H9 (cell line): ENCODE data around the gene CACNG8. TPM values are rescaled to one million over a fixed set of nuclear protein-coding genes. Genes with fewer than 3 reads are reported as not detected.

Experiments
- DNase-seq: peaks from one replicate; pipeline ENCODE4 v3.0.0-alpha.2; 2017
- H2AFZ ChIP-seq: one replicate; pipeline ENCODE4 v1.6.1; 2013; ENCODE audit warnings: mild to moderate bottlenecking, low read length, control low read depth, moderate library complexity
- H2AK5ac ChIP-seq: 2 replicates; pipeline ENCODE4 v1.6.1; 2013; ENCODE audit warnings: low read length, control low read depth, mixed read lengths; ENCODE audit not compliant: insufficient read length
- H2BK120ac ChIP-seq: one replicate; pipeline ENCODE4 v1.6.1; 2013; ENCODE audit warnings: low read depth, mild to moderate bottlenecking, low read length, control low read depth, inconsistent platforms; ENCODE audit not compliant: poor library complexity, severe bottlenecking
- H2BK12ac ChIP-seq: 2 replicates; pipeline ENCODE4 v1.6.1; 2013; ENCODE audit warnings: low read length, control low read depth, mixed read lengths, low read depth; ENCODE audit not compliant: insufficient read length
- H2BK15ac ChIP-seq: 2 replicates; pipeline ENCODE4 v1.6.1; 2013; ENCODE audit warnings: low read depth, low read length, control low read depth
- H2BK20ac ChIP-seq: one replicate; pipeline ENCODE4 v1.6.1; 2013; ENCODE audit warnings: low read depth, mild to moderate bottlenecking, low read length, control low read depth, inconsistent platforms; ENCODE audit not compliant: poor library complexity, severe bottlenecking
- H2BK5ac ChIP-seq: 2 replicates; pipeline ENCODE4 v1.6.1; 2013; ENCODE audit warnings: low read length, control low read depth, mixed read lengths; ENCODE audit not compliant: insufficient read length
- H3K14ac ChIP-seq: 2 replicates; pipeline ENCODE4 v1.6.1; 2013; ENCODE audit warnings: low read length, control low read depth; ENCODE audit not compliant: insufficient read depth
- H3K18ac ChIP-seq: 2 replicates; pipeline ENCODE4 v1.6.1; 2013; ENCODE audit warnings: low read depth, mild to moderate bottlenecking, mixed read lengths, low read length, control low read depth; ENCODE audit not compliant: insufficient read length
- H3K23ac ChIP-seq: 2 replicates; pipeline ENCODE4 v1.6.1; 2013; ENCODE audit warnings: low read length, control low read depth, mixed read lengths, low read depth; ENCODE audit not compliant: insufficient read length
- H3K23me2 ChIP-seq: 2 replicates; pipeline ENCODE4 v1.6.1; 2013; ENCODE audit warnings: low read depth, mild to moderate bottlenecking, mixed read lengths, low read length, control low read depth; ENCODE audit not compliant: insufficient read length, poor library complexity, severe bottlenecking
- H3K27ac ChIP-seq: 2 replicates; pipeline ENCODE4 v1.5.1; 2013; ENCODE audit warnings: low read length, control low read depth, mixed read lengths, low read depth; ENCODE audit not compliant: insufficient read length
- H3K27me3 ChIP-seq: 2 replicates; pipeline ENCODE4 v1.6.1; 2013; ENCODE audit warnings: low read length, control low read depth, inconsistent platforms; ENCODE audit not compliant: insufficient read depth
- H3K4ac ChIP-seq: 2 replicates; pipeline ENCODE4 v1.6.1; 2013; ENCODE audit warnings: low read depth, mild to moderate bottlenecking, control low read depth, inconsistent platforms, low read length, moderate library complexity
- H3K4me1 ChIP-seq: 2 replicates; pipeline ENCODE4 v1.6.1; 2013; ENCODE audit warnings: low read length, control low read depth, inconsistent platforms; ENCODE audit not compliant: insufficient read depth
- H3K4me2 ChIP-seq: 2 replicates; pipeline ENCODE4 v1.6.1; 2013; ENCODE audit warnings: low read length, control low read depth, mixed read lengths; ENCODE audit not compliant: insufficient read length, insufficient read depth
- H3K56ac ChIP-seq: 2 replicates; pipeline ENCODE4 v1.6.1; 2013; ENCODE audit warnings: low read depth, mild to moderate bottlenecking, mixed read lengths, low read length, control low read depth; ENCODE audit not compliant: insufficient read length
- H3K79me1 ChIP-seq: 2 replicates; pipeline ENCODE4 v1.6.1; 2013; ENCODE audit warnings: low read depth, mild to moderate bottlenecking, moderate library complexity, low read length, control low read depth, inconsistent platforms; ENCODE audit not compliant: insufficient read depth, poor library complexity, severe bottlenecking
- H3K79me2 ChIP-seq: 2 replicates; pipeline ENCODE4 v1.6.1; 2013; ENCODE audit warnings: low read length, control low read depth, inconsistent platforms; ENCODE audit not compliant: insufficient read depth
- H3K9ac ChIP-seq: 2 replicates; pipeline ENCODE4 v1.6.1; 2013; ENCODE audit warnings: low read length, control low read depth, mixed read lengths; ENCODE audit not compliant: insufficient read length; ENCODE audit errors: extremely low read depth
- H3K9me3 ChIP-seq: one replicate; pipeline ENCODE4 v1.6.1; 2013; ENCODE audit warnings: low read depth, low read length, inconsistent platforms; ENCODE audit not compliant: control insufficient read depth
- H3T11ph ChIP-seq: one replicate; pipeline ENCODE4 v1.6.1; 2013; ENCODE audit warnings: mild to moderate bottlenecking, low read length, control low read depth, inconsistent platforms
- H4K20me1 ChIP-seq: one replicate; pipeline ENCODE4 v1.6.1; 2013; ENCODE audit not compliant: control insufficient read depth, insufficient read length, insufficient read depth
- H4K5ac ChIP-seq: 2 replicates; pipeline ENCODE4 v1.6.1; 2013; ENCODE audit warnings: low read depth, mild to moderate bottlenecking, mixed read lengths, low read length, control low read depth; ENCODE audit not compliant: insufficient read length
- H4K8ac ChIP-seq: replicated peaks from 2 replicates; pipeline ENCODE4 v1.6.1; 2013; ENCODE audit warnings: low read length, control low read depth, mixed read lengths, low read depth; ENCODE audit not compliant: insufficient read length
- H4K91ac ChIP-seq: 2 replicates; pipeline ENCODE4 v1.6.1; 2013; ENCODE audit warnings: low read depth, mild to moderate bottlenecking, moderate library complexity, mixed read lengths, low read length, control low read depth; ENCODE audit not compliant: insufficient read length
- H3K27ac Mint-ChIP-seq, 3 experiments: 2 replicates in 2 of 3; 3 replicates in 1 of 3; pipeline ENCODE4 v1.8.0; 2020 to 2021; ENCODE audit warnings: mixed read lengths in 3 of 3, mild to moderate bottlenecking in 1 of 3, moderate library complexity in 1 of 3
- H3K27me3 Mint-ChIP-seq: 2 replicates; pipeline ENCODE4 v1.8.0; 2021; ENCODE audit warnings: low read depth, mild to moderate bottlenecking, moderate library complexity, mixed read lengths
- H3K36me3 Mint-ChIP-seq, 3 experiments: 2 replicates in 2 of 3; 3 replicates in 1 of 3; pipeline ENCODE4 v1.8.0; 2020 to 2021; ENCODE audit warnings: low read depth in 3 of 3, mixed read lengths in 3 of 3; ENCODE audit not compliant: insufficient read depth in 1 of 3
- H3K4me1 Mint-ChIP-seq, 2 experiments: 2 replicates each; pipeline ENCODE4 v1.8.0; 2020; ENCODE audit warnings: mixed read lengths in 2 of 2
- H3K4me3 Mint-ChIP-seq, 2 experiments: 2 replicates in 1 of 2; 3 replicates in 1 of 2; pipeline ENCODE4 v1.8.0; 2020 to 2021; ENCODE audit warnings: mild to moderate bottlenecking in 2 of 2, mixed read lengths in 2 of 2, moderate library complexity in 1 of 2
- H3K9me3 Mint-ChIP-seq, 2 experiments: 2 replicates in 1 of 2; 3 replicates in 1 of 2; pipeline ENCODE4 v1.8.0; 2020; ENCODE audit warnings: mild to moderate bottlenecking in 2 of 2, mixed read lengths in 2 of 2, moderate library complexity in 1 of 2
- CTCF ChIP-seq: fragments of 200-600 bp; sonication (generic); conservative IDR thresholded peaks from 3 replicates; pipeline ENCODE4 v1.8.0; 2021; ENCODE audit warnings: antibody characterized with exemption, mild to moderate bottlenecking
- WGBS: extraction: QIAGEN DNeasy Blood & Tissue Kit; methylation state at CpG from one replicate; pipeline ENCODE4 v1.1.7; 2013; ENCODE audit warnings: missing lambda C conversion rate, low lambda C conversion rate, mixed read lengths; ENCODE audit not compliant: insufficient read length; ENCODE audit errors: extremely low coverage; 5-methylcytosine and 5-hydroxymethylcytosine counted together
- total RNA-seq: library from RNA; stranded (reverse); gene quantifications from 2 replicates; pipeline ENCODE4 v1.2.1, GENCODE V29; 2021

The CACNG8 gene
- total RNA-seq, 1 experiment from 2014 or later = 7.1 TPM

- H3K9ac ChIP-seq = no peak overlapping the region
- no CpG with 5 or more reads among the region's 8 CpGs for WGBS
- no peak overlapping the region for H2BK12ac ChIP-seq
- H3K4me2 ChIP-seq = no peak overlapping the region
- no peak overlapping the region for H4K8ac ChIP-seq
- no peak overlapping the region for H2BK120ac ChIP-seq
- H3K4ac ChIP-seq = no peak overlapping the region
- peaks cover 0 to 3% (median 2%) of the 10 kb centered on the region in 3 experiments; a peak in 1 of 7 replicates for H3K36me3 Mint-ChIP-seq
- H3K56ac ChIP-seq = no peak overlapping the region
- H4K5ac ChIP-seq = no peak overlapping the region
- no peak overlapping the region for H3K18ac ChIP-seq
- no peak overlapping the region for H3T11ph ChIP-seq
- no peaks in the 10 kb centered on the region for H3K4me1 ChIP-seq
- no peak overlapping the region; a peak in 2 of 7 replicates for H3K27ac Mint-ChIP-seq
- H3K9me3 Mint-ChIP-seq = peaks cover 4 to 13% of the 10 kb centered on the region in 2 experiments; a peak in 4 of 5 replicates
- no peak overlapping the region for H3K4me3 Mint-ChIP-seq
- H3K23ac ChIP-seq = no peak overlapping the region
- H3K79me2 ChIP-seq = no peaks in the 10 kb centered on the region
- H3K27me3 ChIP-seq = no peaks in the 10 kb centered on the region
- TF ChIP-seq CTCF = no peak
- H3K79me1 ChIP-seq = no peaks in the 10 kb centered on the region
- peaks cover 11 to 12% of the 10 kb centered on the region in 2 experiments for H3K4me1 Mint-ChIP-seq
- H3K14ac ChIP-seq = no peak overlapping the region
- no peak overlapping the region for H2BK15ac ChIP-seq
- no peak overlapping the region for H2AFZ ChIP-seq
- no peak overlapping the region for H4K91ac ChIP-seq
- H2BK5ac ChIP-seq = no peak overlapping the region
- no peaks in the 10 kb centered on the region for H3K23me2 ChIP-seq
- no peak for DNase-seq
- no peak overlapping the region for H3K27ac ChIP-seq
- no peak overlapping the region for H2AK5ac ChIP-seq
- H4K20me1 ChIP-seq = no peaks in the 10 kb centered on the region
- H2BK20ac ChIP-seq = no peak overlapping the region
- H3K9me3 ChIP-seq = no peaks in the 10 kb centered on the region
- peaks cover 18% of the 10 kb centered on the region for H3K27me3 Mint-ChIP-seq
Observed at GRCh38 chr19:54021363-54021762, 58.6 kb downstream of the CACNG8 start.
